HG03521 (cell line): ENCODE data around the gene RB1.

Source experiments
- ATAC-seq: cut with Tn5 transposase; IDR thresholded peaks from one replicate; pipeline ENCODE4 v1.9.1; 2021; ENCODE audit warnings: mild to moderate bottlenecking, moderate library complexity; ENCODE audit not compliant: unreplicated experiment

The RB1 gene

DNA sequence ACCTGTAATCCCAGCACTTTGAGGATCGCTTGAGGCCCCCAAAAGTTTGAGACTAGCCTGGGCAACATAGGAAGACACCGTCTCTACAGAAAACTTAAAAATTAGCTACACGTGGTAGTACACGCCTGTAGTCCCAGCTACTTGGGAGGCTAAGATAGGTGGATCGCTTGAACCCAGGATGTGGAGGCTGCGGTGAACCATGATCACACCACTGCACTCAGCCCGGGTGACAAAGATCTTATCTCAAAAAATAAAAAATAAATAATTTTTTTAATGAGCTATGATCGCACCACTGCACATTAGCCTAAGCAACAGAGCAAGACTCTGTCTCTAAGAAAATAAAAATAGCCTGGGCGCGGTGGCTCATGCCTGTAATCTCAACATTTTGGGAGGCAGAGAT is 222.7 kb downstream of the RB1 start:
- no peak for ATAC-seq

DNA sequence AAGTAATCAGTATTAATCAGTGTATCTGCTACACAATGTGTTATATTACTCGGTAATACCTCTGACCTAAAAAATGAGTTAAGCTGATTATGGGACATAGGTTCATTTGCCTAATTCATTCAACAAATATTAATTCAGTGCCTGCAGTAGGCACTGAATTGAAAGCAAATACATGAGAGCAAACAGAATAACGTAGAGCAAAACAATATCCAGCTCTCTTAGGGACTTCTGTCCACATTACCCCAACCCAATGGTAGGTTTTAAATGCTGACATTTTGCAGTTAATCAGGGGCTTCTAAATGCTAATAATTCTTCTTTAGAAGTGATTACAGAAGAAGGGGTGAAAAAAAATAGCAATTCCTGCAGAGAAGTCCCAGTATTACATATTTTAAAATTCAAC is 224.4 kb downstream of the RB1 start:
- no peak for ATAC-seq

DNA sequence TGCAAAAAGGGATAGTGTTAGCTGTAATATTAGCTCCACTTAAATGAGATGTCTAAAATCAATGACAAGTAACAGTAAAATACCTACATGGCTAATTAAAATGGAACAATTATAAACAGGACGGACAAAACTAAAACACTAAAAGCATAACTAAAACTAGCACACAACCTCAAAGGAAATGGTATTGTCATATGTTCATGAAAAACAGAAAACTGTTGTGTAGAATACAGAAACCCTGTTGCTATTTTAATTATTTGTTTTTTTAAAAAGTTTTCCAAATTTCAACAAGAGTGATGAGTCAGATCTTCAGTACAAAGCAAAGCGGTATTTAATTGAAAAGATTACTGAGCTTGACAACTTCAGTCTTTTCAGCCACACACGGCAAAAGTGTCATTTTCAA is 225.2 kb downstream of the RB1 start:
- ATAC-seq, result no peak

DNA sequence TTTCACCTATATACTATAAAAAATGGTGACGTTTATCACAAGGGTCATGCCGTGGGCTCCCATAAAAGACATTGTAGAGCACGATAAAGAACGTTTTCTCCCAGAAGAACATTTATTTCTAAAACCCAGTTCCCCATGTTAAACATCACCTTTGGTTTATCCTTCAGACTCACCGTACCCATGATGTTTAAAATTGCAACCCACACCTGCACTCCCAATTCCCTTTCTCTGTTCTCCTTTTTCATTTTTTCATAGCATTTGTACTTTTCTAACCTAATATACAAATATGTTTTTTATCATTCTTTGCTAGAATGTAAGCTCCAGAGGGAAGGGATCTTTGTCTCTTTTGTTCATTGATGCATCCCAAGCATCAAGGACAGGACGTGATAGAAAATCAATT is 227.3 kb downstream of the RB1 start:
- ATAC-seq, result no peak
